Measurements from ENCODE around the gene ZMYND8. TPM values are rescaled to one million over a fixed set of nuclear protein-coding genes. Genes with fewer than 3 reads are reported as not detected.

Gene ZMYND8
- total RNA-seq, 2 experiments from 2014 or later: 28.1 to 29.6 TPM

GRCh38 chr20:47350691-47351545 is 5.6 kb downstream of the ZMYND8 start:
- Mint-ChIP-seq H3K9me3 (no peaks in the 10 kb centered on the region), H3K36me3 (peaks cover 24% of the 10 kb centered on the region), H3K4me1 (ENCODE audit: low read depth) (peaks cover 35% of the 10 kb centered on the region), H3K27ac (no peak overlapping the region), H3K27me3 (no peaks in the 10 kb centered on the region), H3K4me3 (no peak overlapping the region)
- ChIA-PET POLR2A (interaction anchor here (1.2 kb wide), 1 partner anchor 76 kb away, joined by 4 read pairs; no protein-coding TSS in a partner anchor), CTCF (interaction anchor here (1.0 to 3.4 kb wide), 3 partner anchors 33 to 155 kb away, joined by 4 to 16 read pairs (median 15); no protein-coding TSS in a partner anchor)
- intact Hi-C loops (cut with micrococcal nuclease): loop anchor here (2.0 kb wide), 1 partner anchor 76 kb away; no protein-coding TSS in a partner anchor
- no peak for DNase-seq

- no peaks in the 10 kb centered on the region for H3K9me3 Mint-ChIP-seq
- no peak overlapping the region for H3K4me3 Mint-ChIP-seq
- DNase-seq: no peak
- H3K27me3 Mint-ChIP-seq: no peaks in the 10 kb centered on the region
- H3K4me1 Mint-ChIP-seq (ENCODE audit: low read depth): peaks cover 33% of the 10 kb centered on the region
- H3K27ac Mint-ChIP-seq: no peak overlapping the region
- ChIA-PET CTCF (interaction anchor here (1.0 to 3.4 kb wide), 3 partner anchors 34 to 154 kb away, joined by 4 to 16 read pairs (median 15); no protein-coding TSS in a partner anchor), POLR2A (interaction anchor here (1.2 kb wide), 1 partner anchor 76 kb away, joined by 4 read pairs; no protein-coding TSS in a partner anchor)
- H3K36me3 Mint-ChIP-seq: peaks cover 22% of the 10 kb centered on the region
- intact Hi-C loops (cut with micrococcal nuclease): loop anchor here (2.0 kb wide), 1 partner anchor 75 kb away; no protein-coding TSS in a partner anchor
Measured at GRCh38 chr20:47350181-47350550, 6.3 kb downstream of the ZMYND8 start.

GRCh38 chr20:47349365-47350180 is 6.9 kb downstream of the ZMYND8 start:
- CTCF ChIA-PET: interaction anchor here (3.0 to 3.4 kb wide), 3 partner anchors 34 to 76 kb away, joined by 14 to 16 read pairs (median 15); no protein-coding TSS in a partner anchor
- intact Hi-C loops (cut with micrococcal nuclease): loop anchor here (2.0 kb wide), 1 partner anchor 75 kb away; no protein-coding TSS in a partner anchor
- DNase-seq: no peak
- H3K4me3 Mint-ChIP-seq: no peak overlapping the region
- POLR2A ChIA-PET: interaction anchor here (1.2 kb wide), 1 partner anchor 75 kb away, joined by 4 read pairs; no protein-coding TSS in a partner anchor
- no peaks in the 10 kb centered on the region for H3K27me3 Mint-ChIP-seq
- H3K4me1 Mint-ChIP-seq (ENCODE audit: low read depth): peaks cover 29% of the 10 kb centered on the region
- no peak overlapping the region for H3K27ac Mint-ChIP-seq
- no peaks in the 10 kb centered on the region for H3K9me3 Mint-ChIP-seq
- peaks cover 18% of the 10 kb centered on the region for H3K36me3 Mint-ChIP-seq

- Mint-ChIP-seq H3K27ac (no peak overlapping the region), H3K4me3 (no peak overlapping the region), H3K4me1 (ENCODE audit: low read depth) (peaks cover 28% of the 10 kb centered on the region), H3K9me3 (no peaks in the 10 kb centered on the region), H3K27me3 (no peaks in the 10 kb centered on the region), H3K36me3 (peaks cover 22% of the 10 kb centered on the region)
- no peak for DNase-seq
- intact Hi-C loops (cut with micrococcal nuclease): no loop called here
- POLR2A ChIA-PET: no interaction called here
- CTCF ChIA-PET: interaction anchor here (1.5 to 3.4 kb wide), 3 partner anchors 35 to 76 kb away, joined by 7 to 16 read pairs (median 14); no protein-coding TSS in a partner anchor
Measured at GRCh38 chr20:47348539-47349142, 7.9 kb downstream of the ZMYND8 start.

GRCh38 chr20:47347661-47348435 is 8.7 kb downstream of the ZMYND8 start:
- H3K36me3 Mint-ChIP-seq: peaks cover 22% of the 10 kb centered on the region
- POLR2A ChIA-PET: no interaction called here

GRCh38 chr20:47346172-47346571 is 10.3 kb downstream of the ZMYND8 start:
- H3K27ac Mint-ChIP-seq: no peak overlapping the region
- peaks cover 25% of the 10 kb centered on the region for H3K36me3 Mint-ChIP-seq
- no peaks in the 10 kb centered on the region for H3K9me3 Mint-ChIP-seq
- ChIA-PET CTCF (interaction anchor here (3.0 kb wide), 1 partner anchor 38 kb away, joined by 14 read pairs; no protein-coding TSS in a partner anchor), POLR2A (no interaction called here)
- H3K4me1 Mint-ChIP-seq (ENCODE audit: low read depth): peaks cover 28% of the 10 kb centered on the region
- DNase-seq: no peak
- intact Hi-C loops (cut with micrococcal nuclease): no loop called here
- no peak overlapping the region for H3K4me3 Mint-ChIP-seq
- H3K27me3 Mint-ChIP-seq: no peaks in the 10 kb centered on the region

More at GRCh38 chr20:47347661-47348435, 8.7 kb downstream of the ZMYND8 start:
- Mint-ChIP-seq H3K9me3 (no peaks in the 10 kb centered on the region), H3K4me3 (no peak overlapping the region), H3K27me3 (no peaks in the 10 kb centered on the region), H3K27ac (no peak overlapping the region), H3K4me1 (ENCODE audit: low read depth) (peaks cover 28% of the 10 kb centered on the region)
- CTCF ChIA-PET: interaction anchor here (1.5 to 3.0 kb wide), 2 partner anchors 36 to 75 kb away, joined by 7 to 14 read pairs; no protein-coding TSS in a partner anchor
- intact Hi-C loops (cut with micrococcal nuclease): no loop called here
- DNase-seq: no peak

GRCh38 chr20:47345214-47345613 is 11.3 kb downstream of the ZMYND8 start:
- no peaks in the 10 kb centered on the region for H3K27me3 Mint-ChIP-seq
- intact Hi-C loops (cut with micrococcal nuclease): no loop called here
- H3K36me3 Mint-ChIP-seq: peaks cover 27% of the 10 kb centered on the region
- no peak overlapping the region for H3K27ac Mint-ChIP-seq
- DNase-seq: no peak
- H3K4me1 Mint-ChIP-seq (ENCODE audit: low read depth): peaks cover 30% of the 10 kb centered on the region
- ChIA-PET CTCF (no interaction called here), POLR2A (interaction anchor here (0.9 kb wide), 1 partner anchor 8 kb away, joined by 3 read pairs; no protein-coding TSS in a partner anchor)
- no peak overlapping the region for H3K4me3 Mint-ChIP-seq
- H3K9me3 Mint-ChIP-seq: no peaks in the 10 kb centered on the region

GRCh38 chr20:47343007-47343472 is 13.5 kb downstream of the ZMYND8 start:
- POLR2A ChIA-PET: no interaction called here
- Mint-ChIP-seq H3K27me3 (no peaks in the 10 kb centered on the region), H3K9me3 (no peaks in the 10 kb centered on the region), H3K27ac (no peak overlapping the region), H3K4me3 (no peak overlapping the region), H3K36me3 (peaks cover 31% of the 10 kb centered on the region), H3K4me1 (ENCODE audit: low read depth) (peaks cover 30% of the 10 kb centered on the region)
- no peak for DNase-seq
- intact Hi-C loops (cut with micrococcal nuclease): no loop called here
- CTCF ChIA-PET: interaction anchor here (1.0 to 1.2 kb wide), 2 partner anchors 10 to 146 kb away, joined by 3 to 4 read pairs; no protein-coding TSS in a partner anchor

- Mint-ChIP-seq H3K9me3 (no peaks in the 10 kb centered on the region), H3K4me1 (ENCODE audit: low read depth) (peaks cover 19% of the 10 kb centered on the region), H3K36me3 (peaks cover 15% of the 10 kb centered on the region), H3K27ac (no peak overlapping the region), H3K27me3 (no peaks in the 10 kb centered on the region), H3K4me3 (no peak overlapping the region)
- intact Hi-C loops (cut with micrococcal nuclease): no loop called here
- DNase-seq: no peak
- ChIA-PET POLR2A (interaction anchor here (1.0 to 1.1 kb wide), 2 partner anchors 19 to 29 kb away, joined by 3 read pairs; partner anchors contain the start of gene ZMYND8), CTCF (interaction anchor here (1.0 kb wide), 1 partner anchor 46 kb away, joined by 5 read pairs; no protein-coding TSS in a partner anchor)
Measured at GRCh38 chr20:47338131-47338628, 18.3 kb downstream of the ZMYND8 start.

- ChIA-PET CTCF (interaction anchor here (1.2 kb wide), 1 partner anchor 46 kb away, joined by 7 read pairs; no protein-coding TSS in a partner anchor), POLR2A (interaction anchor here (1.0 kb wide), 1 partner anchor 29 kb away, joined by 3 read pairs; no protein-coding TSS in a partner anchor)
- peaks cover 23% of the 10 kb centered on the region for H3K4me1 Mint-ChIP-seq (ENCODE audit: low read depth)
- H3K36me3 Mint-ChIP-seq: peaks cover 16% of the 10 kb centered on the region
- intact Hi-C loops (cut with micrococcal nuclease): no loop called here
- H3K27ac Mint-ChIP-seq: no peak overlapping the region
- DNase-seq: no peak
- no peak overlapping the region for H3K4me3 Mint-ChIP-seq
- H3K9me3 Mint-ChIP-seq: no peaks in the 10 kb centered on the region
- H3K27me3 Mint-ChIP-seq: no peaks in the 10 kb centered on the region
Measured at GRCh38 chr20:47337413-47337812, 19.1 kb downstream of the ZMYND8 start.
